Stromal cell of bone marrow (primary cell): Measurements from ENCODE around the gene LRPAP1.

ENCODE experiments used
- DNase-seq: peaks from one replicate; pipeline ENCODE4 v3.0.0-alpha.2; 2012; ENCODE audit warnings: low read depth

LRPAP1 gene

GRCh38 chr4:3531318-3531878 lies 824 bp downstream of the LRPAP1 start:
- DNase-seq: no peak

- no peak for DNase-seq
Observed at GRCh38 chr4:3530663-3531254, 1.5 kb downstream of the LRPAP1 start.

GRCh38 chr4:3530051-3530450 lies 2.2 kb downstream of the LRPAP1 start:
- no peak for DNase-seq

- DNase-seq: no peak
Observed at GRCh38 chr4:3529363-3529762, 2.9 kb downstream of the LRPAP1 start.

- no peak for DNase-seq
Observed at GRCh38 chr4:3527914-3528876, 4.0 kb downstream of the LRPAP1 start.

GRCh38 chr4:3527101-3527913 lies 4.9 kb downstream of the LRPAP1 start:
- no peak for DNase-seq

- DNase-seq: no peak
Observed at GRCh38 chr4:3526456-3526855, 5.8 kb downstream of the LRPAP1 start.

- no peak for DNase-seq
Observed at GRCh38 chr4:3525532-3526430, 6.4 kb downstream of the LRPAP1 start.

GRCh38 chr4:3524920-3525319 lies 7.3 kb downstream of the LRPAP1 start:
- DNase-seq: no peak

GRCh38 chr4:3524349-3524748 lies 7.9 kb downstream of the LRPAP1 start:
- DNase-seq: no peak

- DNase-seq: no peak
Observed at GRCh38 chr4:3523628-3524221, 8.5 kb downstream of the LRPAP1 start.

- no peak for DNase-seq
Observed at GRCh38 chr4:3523146-3523627, 9.0 kb downstream of the LRPAP1 start.

- no peak for DNase-seq
Observed at GRCh38 chr4:3522651-3523050, 9.6 kb downstream of the LRPAP1 start.

- DNase-seq: no peak
Observed at GRCh38 chr4:3522326-3522640, 9.9 kb downstream of the LRPAP1 start.

GRCh38 chr4:3521621-3522325 lies 10.4 kb downstream of the LRPAP1 start:
- DNase-seq: no peak

- DNase-seq: no peak
Observed at GRCh38 chr4:3520796-3521600, 11.2 kb downstream of the LRPAP1 start.

GRCh38 chr4:3520276-3520675 lies 11.9 kb downstream of the LRPAP1 start:
- no peak for DNase-seq

- DNase-seq: no peak
Observed at GRCh38 chr4:3519468-3520264, 12.6 kb downstream of the LRPAP1 start.
